Endothelial cell of umbilical vein (primary cell): ENCODE results near the gene SLC22A7. TPM values are rescaled to one million over a fixed set of nuclear protein-coding genes. Genes with fewer than 3 reads are reported as not detected.

ENCODE experiments used
- BruUV-seq: library from RNA; stranded (reverse); fragments of 400-500 nt; replicated peaks from 2 replicates; lab custom pipeline; 2021; lab: Mats Ljungman, UMichigan
- CTCF ChIA-PET: fragments of 300-600, 350-600 bp; sonication (Branson Sonifier 250); formaldehyde crosslinking; loops from one replicate; lab custom pipeline; 2021; ENCODE audit warnings: antibody characterized with exemption, inconsistent platforms; lab: Charles Lee
- POLR2A ChIA-PET: fragments of 300-600, 350-600 bp; sonication (Branson Sonifier 250); formaldehyde crosslinking; loops from one replicate; lab custom pipeline; 2021; ENCODE audit warnings: antibody characterized with exemption, inconsistent platforms; lab: Charles Lee
- DNase-seq: peaks from one replicate; pipeline ENCODE4 v3.0.0-alpha.2; 2011; ENCODE audit warnings: low read depth, low spot score
- FAIRE-seq: peaks from 2 replicates; lab custom pipeline; 2011; peaks lifted over from hg19 to GRCh38; lab: Jason Lieb, UNC
- H2AFZ ChIP-seq: 2 replicates; pipeline ENCODE4 v1.6.0; 2012; ENCODE audit warnings: low read depth, low read length, control low read depth, inconsistent platforms
- H3K27ac ChIP-seq: 2 replicates; pipeline ENCODE4 v1.5.1; 2011; ENCODE audit warnings: low read depth, mild to moderate bottlenecking, control low read depth, low read length, moderate library complexity; ENCODE audit not compliant: insufficient read depth
- H3K27me3 ChIP-seq, 2 experiments: 2 replicates each; pipeline versions ENCODE4 v1.6.0 to v1.6.1; 2011; ENCODE audit warnings: low read length in 2 of 2, mixed read lengths in 1 of 2; ENCODE audit not compliant: control insufficient read depth in 2 of 2, insufficient read depth in 2 of 2
- H3K36me3 ChIP-seq, 2 experiments: 2 replicates in 1 of 2; 3 replicates in 1 of 2; pipeline ENCODE4 v1.5.1; 2011; ENCODE audit warnings: low read length in 2 of 2, mild to moderate bottlenecking in 1 of 2, moderate library complexity in 1 of 2; ENCODE audit not compliant: control insufficient read depth in 2 of 2, insufficient read depth in 2 of 2; ENCODE audit errors: extremely low read depth in 1 of 2
- H3K4me1 ChIP-seq: 3 replicates; pipeline ENCODE4 v1.5.1; 2011; ENCODE audit warnings: mild to moderate bottlenecking, low read length; ENCODE audit not compliant: control insufficient read depth, insufficient read depth; ENCODE audit errors: extremely low read depth
- H3K4me2 ChIP-seq: 2 replicates; pipeline ENCODE4 v1.6.1; 2011; ENCODE audit warnings: low read length, control low read depth, mixed read lengths; ENCODE audit not compliant: insufficient read depth
- H3K4me3 ChIP-seq, 3 experiments: fragments of 200-600 bp in 1 of 3; sonication (generic), shearing (Covaris generic) in 1 of 3; replicated peaks in 1 of 3; 2 replicates each; pipeline ENCODE4 v1.5.1; 2011 to 2016; ENCODE audit warnings: control low read depth in 3 of 3, low read length in 3 of 3, mild to moderate bottlenecking in 2 of 3, inconsistent platforms in 1 of 3, low read depth in 1 of 3, moderate library complexity in 1 of 3; ENCODE audit not compliant: insufficient read depth in 1 of 3
- H3K79me2 ChIP-seq: 2 replicates; pipeline ENCODE4 v1.6.0; 2012; ENCODE audit warnings: low read length, inconsistent platforms; ENCODE audit not compliant: control insufficient read depth, insufficient read depth
- H3K9ac ChIP-seq: replicated peaks from 2 replicates; pipeline ENCODE3; 2011; ENCODE audit warnings: low read length, control low read depth; ENCODE audit not compliant: insufficient read depth; ENCODE audit errors: extremely low read depth
- H3K9me1 ChIP-seq: replicated peaks from 3 replicates; pipeline ENCODE4 v1.6.0; 2011; ENCODE audit warnings: mild to moderate bottlenecking, low read length; ENCODE audit not compliant: control insufficient read depth, insufficient read depth; ENCODE audit errors: extremely low read depth
- H3K9me3 ChIP-seq: replicated peaks from 2 replicates; pipeline ENCODE4 v1.5.1; 2012; ENCODE audit warnings: low read length, inconsistent platforms; ENCODE audit not compliant: control insufficient read depth, insufficient read depth
- H4K20me1 ChIP-seq: replicated peaks from 2 replicates; pipeline ENCODE3; 2011; ENCODE audit warnings: mild to moderate bottlenecking, low read length; ENCODE audit not compliant: control insufficient read depth, insufficient read depth; ENCODE audit errors: extremely low read depth
- CTCF ChIP-seq, 2 donors: IDR thresholded peaks; 1 replicate in 1 of 2; 2 replicates in 1 of 2; pipeline ENCODE4 v1.5.1; 2011; ENCODE audit warnings: low read length in 2 of 2, mild to moderate bottlenecking in 2 of 2, moderate library complexity in 2 of 2, control low read depth in 1 of 2, inconsistent platforms in 1 of 2, low read depth in 1 of 2; ENCODE audit not compliant: insufficient read depth in 1 of 2; ENCODE audit errors: extremely low read depth in 1 of 2
- EZH2 ChIP-seq: IDR thresholded peaks from 2 replicates; pipeline ENCODE4 v1.6.1; 2012; ENCODE audit warnings: borderline replicate concordance, low read depth, mild to moderate bottlenecking, moderate library complexity, low read length, inconsistent platforms; ENCODE audit not compliant: severe bottlenecking
- FOS ChIP-seq: IDR thresholded peaks from 2 replicates; pipeline ENCODE4 v1.6.1; 2011; ENCODE audit warnings: mild to moderate bottlenecking, low read length, moderate library complexity, borderline replicate concordance; ENCODE audit not compliant: insufficient read depth
- GATA2 ChIP-seq: IDR thresholded peaks from 2 replicates; pipeline ENCODE4 v1.7.0; 2011; ENCODE audit warnings: low read depth, mild to moderate bottlenecking, moderate library complexity, mixed read lengths, low read length; ENCODE audit not compliant: insufficient read length, insufficient read depth
- JUN ChIP-seq: IDR thresholded peaks from 2 replicates; pipeline ENCODE4 v1.6.1; 2011; ENCODE audit warnings: borderline replicate concordance, low read depth; ENCODE audit not compliant: insufficient read length, insufficient read depth
- MAX ChIP-seq: IDR thresholded peaks from 2 replicates; pipeline ENCODE4 v1.6.1; 2011; ENCODE audit not compliant: insufficient read depth, insufficient read length
- MYC ChIP-seq: IDR thresholded peaks from one replicate; pipeline ENCODE4 v1.6.1; 2011; ENCODE audit warnings: mild to moderate bottlenecking, low read depth, low read length
- POLR2A ChIP-seq: IDR thresholded peaks from 2 replicates; pipeline ENCODE4 v1.6.1; 2012; ENCODE audit warnings: low read depth, mild to moderate bottlenecking, control low read depth, low read length
- POLR2AphosphoS5 ChIP-seq: IDR thresholded peaks from 2 replicates; pipeline ENCODE4 v1.6.1; 2012; ENCODE audit warnings: low read depth, mild to moderate bottlenecking, control low read depth, low read length, moderate library complexity; ENCODE audit not compliant: insufficient read depth
- dilution Hi-C: fragments of 300-500 bp; cut with MboI; formaldehyde crosslinking; loops from one replicate; pipeline ENCODE4 v1.15.0; 2019; ENCODE audit warnings: low sequenced_read_pairs; ENCODE audit not compliant: extremely low pct_ligation_motif_present
- intact Hi-C: fragments of 100-400 bp; cut with micrococcal nuclease; formaldehyde crosslinking; loops from one replicate; pipeline ENCODE4 v1.10.0; 2022
- polyA plus RNA-seq, 4 experiments: library from polyadenylated mRNA; depleted of rRNA in 3 of 4; stranded (reverse) in 3 of 4; unstranded in 1 of 4; fragments of >200 nt; gene quantifications; 2 replicates each; pipeline versions ENCODE4 v1.2.1 to v1.2.3, GENCODE V29; 2011 to 2012; ENCODE audit warnings: missing spikeins in 1 of 4
- total RNA-seq: library from RNA; stranded (reverse); gene quantifications from 2 replicates; pipeline ENCODE4 v1.2.3, GENCODE V29; 2021

SLC22A7 gene
- total and polyA plus RNA-seq, 2 donors (not counting 3 experiments of a cell fraction or from before 2014, with no cell fraction given): not detected

DNA sequence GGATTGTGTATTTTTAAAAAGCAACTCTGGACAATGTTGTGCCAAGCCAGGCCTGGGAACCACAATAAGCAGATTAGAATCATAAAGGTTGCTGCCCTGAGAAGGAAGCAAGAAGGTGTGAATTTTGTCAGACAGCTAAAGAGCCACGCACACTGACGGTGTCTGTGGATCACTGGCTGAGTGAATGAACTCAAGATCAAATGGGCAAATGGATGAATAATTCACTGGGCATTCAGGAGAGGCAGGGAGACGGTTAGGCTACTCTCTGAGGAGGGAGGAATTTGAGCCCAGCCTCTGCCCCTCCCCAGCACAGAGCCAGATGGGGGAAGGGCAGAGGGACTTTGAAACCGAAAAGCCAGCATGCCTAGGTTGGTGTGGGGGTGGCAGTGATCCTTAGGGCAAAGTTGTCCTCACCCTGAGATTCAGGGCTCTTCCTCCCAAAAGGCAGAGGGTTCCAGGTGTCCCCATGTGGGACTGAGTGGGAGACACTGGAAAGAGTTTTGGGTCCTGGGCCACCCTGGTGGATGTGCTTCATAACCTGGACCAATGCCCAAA is 19.5 kb upstream of the SLC22A7 start:
- H3K4me1 ChIP-seq: no peaks in the 10 kb centered on the region
- FAIRE-seq: no peak

More for the DNA sequence above, 19.5 kb upstream of the SLC22A7 start:
- TF ChIP-seq CTCF (IDR thresholded peaks at IDR 0.05; ENCODE audit: extremely low read depth in 1 of 2, insufficient read depth in 1 of 2, low read depth in 1 of 2, low read length in 2 of 2) (no peak), MYC (no peak), EZH2 (no peak), GATA2 (no peak), POLR2A (no peak), JUN (no peak), MAX (no peak), FOS (no peak), POLR2AphosphoS5 (no peak)
- H3K9me3 ChIP-seq: no peaks in the 10 kb centered on the region
- H3K27ac ChIP-seq: no peak overlapping the region
- no peaks in the 10 kb centered on the region for H3K9me1 ChIP-seq
- H2AFZ ChIP-seq: no peak overlapping the region
- ChIA-PET CTCF (interaction anchor here (1.0 to 1.2 kb wide), 2 partner anchors 15 to 39 kb away, joined by 3 read pairs; no protein-coding TSS in a partner anchor), POLR2A (interaction anchor here (0.5 kb wide), 1 partner anchor 147 kb away, joined by 3 read pairs; no protein-coding TSS in a partner anchor)
- H3K27me3 ChIP-seq: peaks cover 41 to 46% of the 10 kb centered on the region in 2 experiments
- H3K4me2 ChIP-seq: no peak overlapping the region
- no peak for DNase-seq
- no peaks in the 10 kb centered on the region for H3K79me2 ChIP-seq
- BruUV-seq: no TSS peak
- H4K20me1 ChIP-seq: no peaks in the 10 kb centered on the region
- no peaks in the 10 kb centered on the region for H3K36me3 ChIP-seq
- H3K4me3 ChIP-seq: no peak overlapping the region
- dilution Hi-C loops (no loop called here), intact Hi-C loops (no loop called here)
- no peak overlapping the region for H3K9ac ChIP-seq
